HUES64 (cell line): ENCODE results near the gene PPARG.

Experiments
- H3K27ac ChIP-seq: 2 replicates; pipeline ENCODE4 v1.7.0; 2013; ENCODE audit warnings: low read depth, low read length, inconsistent platforms
- H3K27me3 ChIP-seq: 2 replicates; pipeline ENCODE4 v1.6.1; 2013; ENCODE audit warnings: mild to moderate bottlenecking, low read length; ENCODE audit not compliant: insufficient read depth
- H3K36me3 ChIP-seq: 2 replicates; pipeline ENCODE4 v1.6.1; 2013; ENCODE audit warnings: mild to moderate bottlenecking, low read length; ENCODE audit not compliant: insufficient read depth
- H3K4me1 ChIP-seq: 2 replicates; pipeline ENCODE4 v1.6.1; 2013; ENCODE audit warnings: mild to moderate bottlenecking, low read length, moderate library complexity; ENCODE audit not compliant: insufficient read depth
- H3K4me3 ChIP-seq: 2 replicates; pipeline ENCODE4 v1.5.1; 2013; ENCODE audit warnings: mild to moderate bottlenecking, low read length, moderate library complexity
- H3K9ac ChIP-seq: 2 replicates; pipeline ENCODE4 v1.6.1; 2013; ENCODE audit warnings: mild to moderate bottlenecking, low read depth, low read length
- H3K9me3 ChIP-seq: 2 replicates; pipeline ENCODE4 v1.6.1; 2013; ENCODE audit warnings: low read depth, low read length; ENCODE audit not compliant: insufficient read depth
- WGBS: fragments of 150-250, 120-280 bp; methylation state at CpG from one replicate; pipeline ENCODE4 v1.1.7; 2013; ENCODE audit warnings: missing lambda C conversion rate; 5-methylcytosine and 5-hydroxymethylcytosine counted together

The PPARG gene

GRCh38 chr3:12328132-12328836 is 39.4 kb downstream of the PPARG start:
- Histone ChIP-seq H3K27me3 (no peaks in the 10 kb centered on the region), H3K9me3 (no peaks in the 10 kb centered on the region), H3K27ac (no peak overlapping the region), H3K4me1 (peaks cover 4% of the 10 kb centered on the region; the same call in 1 of the 2 replicates), H3K4me3 (no peak overlapping the region), H3K9ac (no peak overlapping the region), H3K36me3 (no peaks in the 10 kb centered on the region)
- 72% methylated on average over 8 of the region's 8 CpGs for WGBS

DNA sequence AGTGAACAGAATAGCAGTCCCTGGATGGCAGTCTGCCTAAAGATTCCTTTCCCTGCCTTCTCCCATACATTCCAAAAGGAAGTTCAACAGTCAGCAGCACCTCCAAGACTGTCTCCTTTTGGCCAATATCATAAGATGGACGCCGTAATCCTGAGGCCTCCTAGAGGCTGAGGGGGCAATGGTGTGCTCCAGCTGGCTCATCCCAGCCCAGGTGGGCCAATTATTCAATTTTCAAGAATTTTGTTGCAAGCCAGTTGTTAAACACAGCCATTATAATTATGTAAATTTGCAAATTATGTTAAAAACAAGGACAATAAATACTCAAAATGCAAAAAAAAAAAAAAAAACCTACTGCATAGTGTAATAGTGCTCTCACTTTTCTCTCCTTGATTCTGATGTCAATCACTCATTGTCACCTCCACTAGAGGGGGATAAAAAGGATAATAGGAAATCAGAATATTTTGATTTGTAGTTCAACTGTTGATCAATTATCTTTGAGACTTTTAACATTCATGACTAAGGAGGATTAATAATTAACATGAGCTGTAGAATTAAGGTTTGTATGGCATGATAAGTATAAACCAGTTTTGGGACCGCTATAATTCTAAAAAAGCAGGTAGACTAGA is 40.1 kb downstream of the PPARG start:
- Histone ChIP-seq H3K27ac (no peak overlapping the region), H3K9me3 (no peaks in the 10 kb centered on the region), H3K9ac (no peak overlapping the region), H3K4me3 (no peak overlapping the region), H3K4me1 (peaks cover 4% of the 10 kb centered on the region; the same call in 1 of the 2 replicates), H3K36me3 (no peaks in the 10 kb centered on the region), H3K27me3 (no peaks in the 10 kb centered on the region)
- WGBS: 89% methylated on average over 3 of the region's 3 CpGs

- H3K9me3 ChIP-seq: no peaks in the 10 kb centered on the region
- no peak overlapping the region for H3K9ac ChIP-seq
- no peaks in the 10 kb centered on the region for H3K4me1 ChIP-seq
- no peaks in the 10 kb centered on the region for H3K27me3 ChIP-seq
- H3K36me3 ChIP-seq: no peaks in the 10 kb centered on the region
- no peak overlapping the region for H3K4me3 ChIP-seq
- H3K27ac ChIP-seq: no peak overlapping the region
- 93% methylated on average over 3 of the region's 3 CpGs for WGBS
Observed at GRCh38 chr3:12334786-12335185, 45.9 kb downstream of the PPARG start.

GRCh38 chr3:12335421-12335820 is 46.6 kb downstream of the PPARG start:
- Histone ChIP-seq H3K9me3 (no peaks in the 10 kb centered on the region), H3K27ac (no peak overlapping the region), H3K4me3 (no peak overlapping the region), H3K36me3 (no peaks in the 10 kb centered on the region), H3K9ac (no peak overlapping the region), H3K27me3 (no peaks in the 10 kb centered on the region), H3K4me1 (no peaks in the 10 kb centered on the region)
- 100% methylated on average over 2 of the region's 3 CpGs for WGBS

GRCh38 chr3:12336099-12336498 is 47.2 kb downstream of the PPARG start:
- Histone ChIP-seq H3K9ac (no peak overlapping the region), H3K9me3 (no peaks in the 10 kb centered on the region), H3K36me3 (no peaks in the 10 kb centered on the region), H3K4me3 (no peak overlapping the region), H3K4me1 (no peaks in the 10 kb centered on the region), H3K27me3 (no peaks in the 10 kb centered on the region), H3K27ac (no peak overlapping the region)
- 91% methylated on average over 1 of the region's 3 CpGs for WGBS

DNA sequence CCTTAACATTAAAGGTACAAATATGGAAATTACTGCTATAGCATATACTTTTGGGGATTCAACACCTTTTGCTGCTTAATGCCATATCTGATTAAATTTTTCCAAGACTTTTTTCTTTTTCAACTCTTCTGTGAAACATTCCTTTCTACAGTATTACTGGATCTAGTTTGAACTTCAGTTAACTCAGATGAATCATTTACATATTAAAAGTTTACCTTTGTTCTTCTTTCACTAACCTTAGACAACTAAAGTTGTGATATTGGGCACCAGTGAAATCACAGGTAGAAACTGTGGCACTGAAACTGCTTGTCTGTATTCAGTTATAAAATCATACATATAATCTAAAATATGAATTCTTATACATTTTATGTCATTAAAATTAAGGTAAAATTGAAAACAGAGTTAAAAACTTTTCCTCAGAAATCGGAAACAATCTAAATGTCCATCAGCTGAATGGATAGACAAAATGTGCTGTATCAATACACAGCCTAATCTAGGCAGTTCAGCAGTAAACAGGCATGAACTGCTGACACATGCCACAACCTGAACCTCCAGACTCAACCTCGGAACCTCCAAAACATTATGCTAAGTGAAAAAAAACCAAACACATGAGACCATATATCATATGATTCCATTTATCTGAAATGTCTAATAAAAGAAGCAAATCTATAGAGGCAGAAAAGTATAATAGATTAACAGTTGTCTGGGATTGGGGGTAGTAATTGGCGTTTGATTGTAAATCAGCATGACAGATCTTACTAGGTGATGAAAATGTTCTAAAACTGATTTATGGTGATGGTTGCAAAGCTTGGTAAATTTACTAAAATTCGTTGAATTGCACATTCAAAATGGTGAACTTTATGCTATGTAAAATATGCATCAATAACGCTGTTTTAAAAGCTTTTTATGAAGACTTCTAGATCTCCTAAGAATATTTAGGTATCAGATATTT is 50.0 kb downstream of the PPARG start:
- no peaks in the 10 kb centered on the region for H3K36me3 ChIP-seq
- H3K9me3 ChIP-seq: no peaks in the 10 kb centered on the region
- no peak overlapping the region for H3K9ac ChIP-seq
- H3K4me3 ChIP-seq: no peak overlapping the region
- H3K27me3 ChIP-seq: no peaks in the 10 kb centered on the region
- no peaks in the 10 kb centered on the region for H3K4me1 ChIP-seq
- H3K27ac ChIP-seq: no peak overlapping the region
- 92% methylated on average over 5 of the region's 5 CpGs for WGBS

DNA sequence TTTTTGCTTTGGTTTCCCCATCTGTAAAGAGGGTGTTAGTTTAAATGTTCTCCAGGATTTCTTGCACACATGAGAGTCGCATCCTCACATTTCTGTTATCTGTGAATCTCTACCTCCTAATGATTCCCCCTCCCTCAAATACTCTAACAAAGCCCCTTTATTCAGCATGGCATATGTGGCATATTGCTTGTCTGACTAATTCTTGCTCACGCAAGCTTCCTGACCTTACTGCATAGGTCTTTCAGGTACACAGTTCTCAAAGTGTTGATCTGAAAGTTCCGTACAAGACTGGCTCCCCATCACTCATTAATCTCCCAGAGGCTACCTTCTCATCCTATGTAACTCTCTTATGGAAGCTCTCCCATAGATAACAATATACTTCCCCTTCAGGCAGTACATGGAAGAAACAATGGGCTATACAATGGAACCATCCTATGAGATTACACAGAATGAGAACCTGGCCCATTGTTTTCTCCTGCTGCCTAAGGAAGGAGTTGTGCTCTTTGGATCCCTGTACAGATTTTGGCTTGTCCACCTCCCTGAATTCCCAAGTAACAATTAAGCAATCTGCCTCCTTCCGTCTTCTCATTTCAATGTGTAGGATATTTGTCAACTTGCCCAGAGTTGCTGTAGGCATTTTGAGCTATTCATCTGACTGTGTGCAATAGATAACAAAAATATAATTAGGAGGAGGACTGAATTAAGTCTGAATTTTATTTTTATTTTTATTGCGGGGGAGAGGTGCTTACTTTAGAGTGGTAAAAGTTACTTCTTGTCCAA is 51.0 kb downstream of the PPARG start:
- Histone ChIP-seq H3K27me3 (no peaks in the 10 kb centered on the region), H3K9me3 (no peaks in the 10 kb centered on the region), H3K9ac (no peak overlapping the region), H3K4me3 (no peak overlapping the region), H3K4me1 (no peaks in the 10 kb centered on the region), H3K27ac (no peak overlapping the region), H3K36me3 (no peaks in the 10 kb centered on the region)
- 95% methylated on average over 3 of the region's 5 CpGs for WGBS

DNA sequence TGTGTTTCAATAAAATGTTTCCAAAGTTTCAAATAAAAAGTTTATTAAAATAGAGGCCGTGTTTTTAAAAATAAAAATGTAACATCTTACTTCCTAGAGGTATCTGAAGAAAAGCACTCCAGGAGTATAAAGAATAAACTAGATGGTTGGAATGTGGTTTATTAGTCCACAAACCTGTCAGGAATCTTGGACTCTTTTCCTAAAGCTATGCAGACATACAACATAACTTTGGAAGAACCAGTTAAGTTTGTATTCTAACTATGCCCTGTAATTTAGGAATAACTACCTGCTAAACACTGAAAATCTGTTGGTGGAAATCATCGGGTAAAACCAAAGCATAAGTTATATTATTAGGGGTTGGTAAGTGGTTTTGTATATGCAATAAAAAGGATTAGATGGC is 51.6 kb downstream of the PPARG start:
- no peaks in the 10 kb centered on the region for H3K27me3 ChIP-seq
- no peak overlapping the region for H3K9ac ChIP-seq
- no peak overlapping the region for H3K27ac ChIP-seq
- 94% methylated on average over 1 of the region's 2 CpGs for WGBS
- no peak overlapping the region for H3K4me3 ChIP-seq
- H3K9me3 ChIP-seq: no peaks in the 10 kb centered on the region
- no peaks in the 10 kb centered on the region for H3K36me3 ChIP-seq
- no peaks in the 10 kb centered on the region for H3K4me1 ChIP-seq

DNA sequence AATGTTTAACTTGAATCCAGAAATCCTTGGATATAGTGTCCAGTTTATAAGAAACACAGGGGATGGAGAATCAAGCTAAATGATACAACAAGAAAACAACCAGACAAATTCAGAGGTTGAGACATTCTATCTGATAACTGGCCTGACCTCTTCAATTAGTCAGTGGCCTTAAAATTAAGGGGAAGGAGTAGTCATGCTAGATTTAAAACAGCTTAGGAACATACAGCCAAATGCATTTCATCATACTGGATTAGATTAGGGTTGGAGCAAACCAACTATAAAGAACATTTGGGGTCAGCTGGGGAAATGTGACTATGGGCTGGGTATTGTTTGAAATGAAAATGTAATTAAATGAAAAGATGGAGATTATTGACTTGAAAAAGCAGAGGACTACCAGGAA is 53.3 kb downstream of the PPARG start:
- no peaks in the 10 kb centered on the region for H3K36me3 ChIP-seq
- H3K4me1 ChIP-seq: no peaks in the 10 kb centered on the region
- no peaks in the 10 kb centered on the region for H3K27me3 ChIP-seq
- no peak overlapping the region for H3K27ac ChIP-seq
- no peak overlapping the region for H3K4me3 ChIP-seq
- H3K9ac ChIP-seq: no peak overlapping the region
- no peaks in the 10 kb centered on the region for H3K9me3 ChIP-seq

GRCh38 chr3:12343047-12343501 is 54.2 kb downstream of the PPARG start:
- Histone ChIP-seq H3K4me1 (no peaks in the 10 kb centered on the region), H3K4me3 (no peak overlapping the region), H3K27ac (no peak overlapping the region), H3K9ac (no peak overlapping the region), H3K27me3 (no peaks in the 10 kb centered on the region), H3K9me3 (no peaks in the 10 kb centered on the region), H3K36me3 (no peaks in the 10 kb centered on the region)
- 83% methylated on average over 3 of the region's 3 CpGs for WGBS
